HG03039 (cell line): ENCODE results near the gene KCNJ16.

Experiments
- ATAC-seq: cut with Tn5 transposase; IDR thresholded peaks from one replicate; pipeline ENCODE4 v1.9.1; 2021; ENCODE audit warnings: mild to moderate bottlenecking, moderate library complexity; ENCODE audit not compliant: unreplicated experiment

The KCNJ16 gene

GRCh38 chr17:70095455-70095854, 20.4 kb downstream of the KCNJ16 start:
- no peak for ATAC-seq

DNA sequence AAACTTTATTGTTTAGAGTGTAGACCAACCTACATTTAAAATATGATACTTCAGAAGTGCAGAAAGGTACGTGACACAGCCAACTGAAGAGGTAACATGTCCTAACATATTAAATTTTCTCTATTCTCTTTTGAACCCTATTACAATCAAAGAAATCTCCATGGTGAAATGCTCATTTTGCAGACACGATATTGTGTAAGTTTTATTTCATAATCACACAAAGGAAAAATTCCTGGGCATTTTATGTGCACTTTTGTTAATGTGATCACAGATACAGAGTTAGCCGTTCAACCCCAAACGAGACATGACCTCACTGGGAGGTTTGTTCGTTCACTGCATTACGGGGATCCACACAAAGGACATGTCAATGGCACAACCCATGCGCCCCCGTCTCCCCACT, 21.8 kb downstream of the KCNJ16 start:
- no peak for ATAC-seq

- no peak for ATAC-seq
Observed at GRCh38 chr17:70098030-70098429, 23.0 kb downstream of the KCNJ16 start.

- ATAC-seq, result no peak
Observed at GRCh38 chr17:70099294-70099693, 24.3 kb downstream of the KCNJ16 start.

GRCh38 chr17:70099884-70100283, 24.9 kb downstream of the KCNJ16 start:
- ATAC-seq, result no peak

GRCh38 chr17:70100983-70101382, 26.0 kb downstream of the KCNJ16 start:
- ATAC-seq, result no peak

DNA sequence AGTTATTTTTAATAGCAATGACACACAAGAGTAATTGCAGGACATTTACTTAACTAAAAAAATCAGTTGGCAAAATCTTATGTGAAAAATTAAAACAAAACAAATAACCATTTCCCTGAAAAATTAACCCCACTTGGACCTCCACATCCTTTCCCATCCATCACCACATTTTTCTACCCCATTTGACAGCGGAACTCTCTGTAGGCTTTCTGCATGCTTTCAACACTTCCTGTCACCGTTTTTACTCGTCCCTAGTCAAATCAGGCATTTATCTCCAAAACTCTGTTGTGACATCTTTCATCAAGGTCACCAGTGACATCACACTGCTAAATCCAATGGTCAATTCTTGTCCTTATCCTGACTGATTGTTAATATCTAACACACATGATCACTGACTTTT, 27.5 kb downstream of the KCNJ16 start:
- no peak for ATAC-seq

- no peak for ATAC-seq
Observed at GRCh38 chr17:70104791-70105523, 29.9 kb downstream of the KCNJ16 start.

DNA sequence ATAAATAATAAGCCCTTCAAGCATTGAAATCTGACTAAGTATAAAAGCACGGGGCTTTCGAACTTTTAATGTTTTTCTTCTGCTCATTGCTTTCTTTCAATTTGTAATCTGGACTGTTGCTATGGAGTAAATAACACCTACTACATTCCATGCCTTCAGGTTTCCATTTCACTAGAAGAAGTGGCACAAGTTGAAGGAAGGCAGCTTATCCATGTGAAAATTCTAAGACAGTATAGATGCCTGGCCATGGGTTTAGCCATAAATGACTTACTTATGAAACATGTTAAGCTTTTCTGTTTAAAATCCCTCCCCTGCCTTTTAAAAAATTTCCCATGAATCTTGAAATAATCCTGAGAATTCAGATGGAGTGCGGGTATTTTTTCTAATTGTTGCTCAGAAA, 30.6 kb downstream of the KCNJ16 start:
- no peak for ATAC-seq

DNA sequence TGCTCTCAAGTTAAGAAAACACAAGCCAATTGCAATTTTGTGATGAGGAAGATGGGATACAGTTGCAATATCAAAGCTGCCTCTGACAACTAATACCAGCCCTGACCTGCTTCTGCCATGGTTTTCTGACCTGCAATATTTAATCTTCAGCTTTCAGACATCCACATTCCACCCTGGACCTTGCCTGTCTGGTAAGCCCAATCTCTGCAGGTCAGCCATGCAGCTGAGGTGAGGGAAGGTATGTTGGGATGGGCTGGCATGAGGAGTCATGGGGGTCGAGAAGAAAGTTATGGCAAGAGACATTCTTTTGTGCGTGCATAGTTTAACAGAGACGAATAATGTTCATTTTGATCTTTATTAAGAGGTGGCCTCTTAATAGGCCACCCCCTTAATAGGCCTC, 31.5 kb downstream of the KCNJ16 start:
- ATAC-seq, result no peak

DNA sequence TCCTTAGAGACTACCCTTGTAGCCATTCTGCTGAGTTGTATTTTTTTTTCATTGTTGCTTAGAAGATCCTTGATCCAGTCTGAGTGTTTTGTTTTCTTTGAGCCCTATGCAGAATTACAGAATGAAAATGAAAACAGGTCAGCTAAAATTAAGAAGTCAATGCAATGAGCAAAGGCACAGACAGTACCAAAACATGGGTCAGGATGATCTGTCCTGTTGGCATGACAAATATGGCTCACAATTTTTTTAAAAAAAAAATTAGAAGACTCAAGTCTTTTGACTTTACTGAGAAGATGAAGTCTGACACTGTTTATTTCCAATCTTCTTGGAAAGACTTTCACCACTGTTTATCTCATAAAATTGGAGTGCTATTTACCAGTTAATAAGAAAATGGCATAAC, 32.4 kb downstream of the KCNJ16 start:
- no peak for ATAC-seq

- ATAC-seq, result no peak
Observed at GRCh38 chr17:70107904-70108565, 33.0 kb downstream of the KCNJ16 start.

GRCh38 chr17:70109497-70109896, 34.5 kb downstream of the KCNJ16 start:
- ATAC-seq, result no peak

DNA sequence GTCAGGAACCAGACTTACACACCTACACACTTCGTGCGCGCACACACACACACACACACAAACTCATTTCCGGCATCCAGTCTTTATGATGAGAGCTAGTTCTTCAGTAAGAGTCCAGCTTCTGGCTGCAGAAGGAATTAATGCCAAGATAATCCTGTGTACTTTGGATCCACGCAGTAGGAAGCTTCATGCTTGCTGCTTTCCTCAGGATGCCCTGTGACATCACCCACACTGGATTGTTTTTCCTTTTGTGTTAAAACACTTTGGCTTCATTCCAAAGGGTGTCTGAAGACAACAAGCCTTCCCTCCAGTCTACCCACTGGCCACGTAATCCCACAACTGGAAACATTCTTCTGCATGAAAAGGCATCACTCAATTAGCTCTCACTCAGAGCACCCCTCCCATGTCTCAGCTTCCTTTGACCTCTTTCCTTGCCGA, 35.4 kb downstream of the KCNJ16 start:
- no peak for ATAC-seq

DNA sequence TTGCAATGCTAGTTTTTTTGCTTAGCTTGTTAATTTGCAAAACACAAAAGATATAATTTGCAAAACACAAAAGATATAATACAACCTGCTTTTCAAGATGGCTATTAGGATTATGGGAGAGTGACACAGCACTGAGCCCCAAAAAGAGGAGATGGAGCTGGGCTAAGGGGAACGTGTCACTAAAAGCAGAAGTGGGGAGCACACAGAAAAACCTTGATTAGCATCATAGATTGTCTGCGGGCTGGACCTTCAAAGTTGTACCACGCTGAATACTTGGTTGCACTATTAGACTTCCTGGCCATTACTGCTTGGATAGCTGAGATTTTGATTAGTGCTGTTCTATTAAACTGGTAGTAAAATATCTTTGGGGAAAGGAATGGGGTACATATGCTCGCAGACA, 36.2 kb downstream of the KCNJ16 start:
- no peak for ATAC-seq

- no peak for ATAC-seq
Observed at GRCh38 chr17:70114405-70114804, 39.4 kb downstream of the KCNJ16 start.

DNA sequence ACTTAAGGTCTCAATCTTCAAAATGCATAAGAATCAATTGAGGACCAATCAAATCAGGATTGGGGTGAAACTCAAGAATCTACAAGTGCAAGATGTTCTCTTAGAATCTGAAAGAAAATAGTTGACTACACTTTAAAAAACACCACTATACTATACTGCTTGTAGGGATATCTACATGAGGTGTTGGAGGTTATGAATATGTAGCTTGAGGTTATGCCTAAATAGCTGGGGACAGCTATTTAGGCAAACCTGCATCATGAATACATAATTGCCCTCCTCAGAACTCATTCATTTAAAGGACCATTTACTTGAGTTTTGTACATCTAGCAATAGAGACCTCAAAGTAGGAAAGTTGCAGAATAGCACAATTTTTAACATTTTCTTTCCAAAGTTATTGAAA, 40.1 kb downstream of the KCNJ16 start:
- no peak for ATAC-seq

DNA sequence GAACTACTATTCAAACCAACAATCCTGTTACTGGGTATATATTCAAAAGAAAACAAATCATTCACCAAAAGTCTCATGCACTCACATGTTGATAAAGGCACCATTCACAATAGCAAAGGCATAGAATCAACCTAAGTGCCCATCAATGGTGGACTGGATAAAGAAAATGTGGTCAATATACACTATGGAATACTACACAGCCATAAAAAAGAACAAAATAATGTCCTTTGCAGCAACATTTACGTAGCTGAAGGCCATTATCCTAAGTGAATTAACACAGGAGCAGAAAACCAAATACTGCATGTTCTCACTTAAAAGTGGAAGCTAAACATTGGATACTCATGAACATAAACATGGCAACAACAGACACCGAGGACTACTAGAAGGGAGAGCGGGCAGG, 41.9 kb downstream of the KCNJ16 start:
- no peak for ATAC-seq

GRCh38 chr17:70119545-70119944, 44.5 kb downstream of the KCNJ16 start:
- no peak for ATAC-seq

DNA sequence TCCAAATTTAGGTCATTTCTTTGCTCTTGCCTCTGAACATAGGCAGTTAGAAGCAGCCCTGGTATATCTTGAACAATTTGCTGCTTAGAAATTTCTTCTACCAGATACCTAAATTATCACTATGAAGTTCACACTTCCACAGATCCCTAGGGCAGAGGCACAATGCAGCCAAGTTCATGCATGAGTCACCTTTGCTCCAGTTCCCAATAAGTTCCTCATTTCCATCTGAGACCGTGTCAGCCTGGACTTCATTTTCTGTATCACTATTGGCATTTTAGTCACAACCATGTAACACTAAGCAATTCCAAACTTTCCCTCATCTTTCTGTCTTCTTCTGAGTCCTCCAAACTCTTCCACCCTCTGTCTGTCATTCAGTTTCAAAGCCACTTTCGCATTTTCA, 45.0 kb downstream of the KCNJ16 start:
- ATAC-seq, result no peak

GRCh38 chr17:70120425-70120824, 45.4 kb downstream of the KCNJ16 start:
- no peak for ATAC-seq

DNA sequence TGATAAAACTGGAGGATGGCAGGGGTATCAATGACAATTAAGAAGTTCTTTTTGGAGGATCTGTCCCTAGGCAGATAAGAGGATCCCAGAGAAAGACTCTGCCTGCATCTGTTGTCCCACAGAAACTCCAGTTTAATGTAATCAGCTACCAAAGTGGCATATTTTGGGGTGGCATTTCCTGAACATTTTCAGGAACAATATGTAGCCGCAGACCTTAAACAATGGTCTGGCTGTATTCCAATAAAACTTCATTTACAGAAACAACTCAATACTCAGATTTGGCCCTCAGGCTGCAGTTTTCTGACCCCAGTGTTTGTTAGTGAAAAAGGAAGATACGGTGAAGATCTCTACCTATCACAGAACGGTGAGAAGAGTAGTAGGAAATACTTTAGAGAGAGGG, 46.1 kb downstream of the KCNJ16 start:
- no peak for ATAC-seq

GRCh38 chr17:70123193-70123592, 48.2 kb downstream of the KCNJ16 start:
- no peak for ATAC-seq
